Measurements from ENCODE around the gene VCX3A. TPM values are rescaled to one million over a fixed set of nuclear protein-coding genes. Genes with fewer than 3 reads are reported as not detected.

The VCX3A gene
- total and polyA plus RNA-seq, 2 donors (not counting 1 experiment from before 2014, with no cell fraction given), result not detected

GRCh38 chrX:6557690-6558089, 22.8 kb upstream of the VCX3A start:
- ATAC-seq (ENCODE audit: low read depth), result no peak
- H3K9me3 Mint-ChIP-seq (ENCODE audit: insufficient read depth), result peaks cover 8% of the 10 kb centered on the region
- no peak overlapping the region for H3K4me3 Mint-ChIP-seq
- H3K27ac ChIP-seq (ENCODE audit: low read length in 2 of 2), result no peak overlapping the region
- CTCF ChIA-PET, result no interaction called here
- no peaks in the 10 kb centered on the region for H3K4me1 ChIP-seq (ENCODE audit: control insufficient read depth in 2 of 2, insufficient read depth in 2 of 2, low read length in 2 of 2)
- H4K20me1 ChIP-seq (ENCODE audit: control insufficient read depth, insufficient read depth, low read length, poor library complexity, severe bottlenecking), result no peaks in the 10 kb centered on the region
- TF ChIP-seq CTCF (IDR thresholded peaks at IDR 0.05) (no peak), EZH2 (IDR thresholded peaks at IDR 0.05; ENCODE audit: borderline replicate concordance, insufficient read depth, low read depth, low read length, poor library complexity, severe bottlenecking) (no peak)
- no peak overlapping the region for H3K27ac Mint-ChIP-seq
- peaks cover 0 to 10% (median 2%) of the 10 kb centered on the region in 3 donors for H3K9me3 ChIP-seq (ENCODE audit: control extremely low read depth in 1 of 3, control insufficient read depth in 2 of 3, insufficient read depth in 1 of 3, low read length in 2 of 3)
- intact Hi-C loops (cut with micrococcal nuclease), result no loop called here
- no peak overlapping the region for H2AFZ ChIP-seq (ENCODE audit: insufficient read depth, low read depth, low read length, poor library complexity, severe bottlenecking)
- POLR2A ChIA-PET, result no interaction called here
- no peaks in the 10 kb centered on the region for H3K4me1 Mint-ChIP-seq
- DNase-seq, result no peak
- H3K36me3 ChIP-seq (replicated peaks in 1 of 2; ENCODE audit: control extremely low read depth in 1 of 2, control insufficient read depth in 1 of 2, extremely low read depth in 1 of 2, insufficient read depth in 2 of 2, low read length in 1 of 2), result no peaks in the 10 kb centered on the region
- no peak overlapping the region for H3K4me3 ChIP-seq (ENCODE audit: control extremely low read depth in 1 of 5, extremely low read depth in 1 of 5, insufficient read depth in 1 of 5, low read depth in 2 of 5, low read length in 4 of 5)
- no peak overlapping the region for H3K4me2 ChIP-seq (replicated peaks; ENCODE audit: low read depth, low read length, poor library complexity, severe bottlenecking)
- WGBS (ENCODE audit: insufficient coverage), result no CpG with 5 or more reads among the region's 3 CpGs
- no peak overlapping the region for H3K9ac ChIP-seq (ENCODE audit: low read length)
- H3K27me3 Mint-ChIP-seq, result no peaks in the 10 kb centered on the region
- H3K27me3 ChIP-seq (replicated peaks in 1 of 4; ENCODE audit: control extremely low read depth in 1 of 4, control insufficient read depth in 3 of 4, insufficient read depth in 4 of 4, low read length in 3 of 4), result no peaks in the 10 kb centered on the region
- no peaks in the 10 kb centered on the region for H3K79me2 ChIP-seq (ENCODE audit: control insufficient read depth, insufficient read depth, low read length)

GRCh38 chrX:6550999-6551398, 16.1 kb upstream of the VCX3A start:
- DNase-seq, result no peak
- no peak overlapping the region for H2AFZ ChIP-seq (ENCODE audit: insufficient read depth, low read depth, low read length, poor library complexity, severe bottlenecking)
- H3K27ac Mint-ChIP-seq, result no peak overlapping the region
- no peaks in the 10 kb centered on the region for H3K79me2 ChIP-seq (ENCODE audit: control insufficient read depth, insufficient read depth, low read length)
- no CpG with 5 or more reads among the region's 8 CpGs for WGBS (ENCODE audit: insufficient coverage)
- no peaks in the 10 kb centered on the region for H4K20me1 ChIP-seq (ENCODE audit: control insufficient read depth, insufficient read depth, low read length, poor library complexity, severe bottlenecking)
- intact Hi-C loops (cut with micrococcal nuclease), result no loop called here
- no peaks in the 10 kb centered on the region for H3K36me3 ChIP-seq (replicated peaks in 1 of 2; ENCODE audit: control extremely low read depth in 1 of 2, control insufficient read depth in 1 of 2, extremely low read depth in 1 of 2, insufficient read depth in 2 of 2, low read length in 1 of 2)
- H3K9me3 ChIP-seq (ENCODE audit: control extremely low read depth in 1 of 3, control insufficient read depth in 2 of 3, insufficient read depth in 1 of 3, low read length in 2 of 3), result peaks cover 0 to 2% (median 0%) of the 10 kb centered on the region in 3 donors
- no peak for TF ChIP-seq EZH2 (IDR thresholded peaks at IDR 0.05; ENCODE audit: borderline replicate concordance, insufficient read depth, low read depth, low read length, poor library complexity, severe bottlenecking)
- TF ChIP-seq CTCF (IDR thresholded peaks at IDR 0.05), result no peak
- H3K27ac ChIP-seq (ENCODE audit: low read length in 2 of 2), result no peak overlapping the region
- no peaks in the 10 kb centered on the region for H3K4me1 ChIP-seq (ENCODE audit: control insufficient read depth in 2 of 2, insufficient read depth in 2 of 2, low read length in 2 of 2)
- H3K9ac ChIP-seq (ENCODE audit: low read length), result no peak overlapping the region
- ChIA-PET CTCF (no interaction called here), POLR2A (no interaction called here)
- no peaks in the 10 kb centered on the region for H3K27me3 Mint-ChIP-seq
- H3K4me3 ChIP-seq (ENCODE audit: control extremely low read depth in 1 of 5, extremely low read depth in 1 of 5, insufficient read depth in 1 of 5, low read depth in 2 of 5, low read length in 4 of 5), result no peak overlapping the region
- no peak overlapping the region for H3K4me3 Mint-ChIP-seq
- no peak for ATAC-seq (ENCODE audit: low read depth)
- H3K4me2 ChIP-seq (replicated peaks; ENCODE audit: low read depth, low read length, poor library complexity, severe bottlenecking), result no peak overlapping the region
- H3K4me1 Mint-ChIP-seq, result no peaks in the 10 kb centered on the region
- no peaks in the 10 kb centered on the region for H3K27me3 ChIP-seq (replicated peaks in 1 of 4; ENCODE audit: control extremely low read depth in 1 of 4, control insufficient read depth in 3 of 4, insufficient read depth in 4 of 4, low read length in 3 of 4)
- peaks cover 3% of the 10 kb centered on the region for H3K9me3 Mint-ChIP-seq (ENCODE audit: insufficient read depth)
